IPS-15b (cell line): ENCODE results near the gene PKDREJ.

Experiments used
- H3K27me3 ChIP-seq: one replicate; pipeline ENCODE4 v1.6.1; 2013; ENCODE audit warnings: low read length; ENCODE audit not compliant: control insufficient read depth, insufficient read depth
- H3K36me3 ChIP-seq: one replicate; pipeline ENCODE4 v1.6.1; 2013; ENCODE audit warnings: low read length; ENCODE audit not compliant: control insufficient read depth, insufficient read depth
- H3K4me1 ChIP-seq: one replicate; pipeline ENCODE4 v1.6.1; 2013; ENCODE audit warnings: mild to moderate bottlenecking, low read length; ENCODE audit not compliant: control insufficient read depth, insufficient read depth
- H3K4me3 ChIP-seq: one replicate; pipeline ENCODE4 v1.5.1; 2013; ENCODE audit warnings: low read depth, low read length
- H3K9ac ChIP-seq: one replicate; pipeline ENCODE4 v1.6.1; 2013; ENCODE audit warnings: low read depth, mild to moderate bottlenecking, low read length
- H3K9me3 ChIP-seq: one replicate; pipeline ENCODE4 v1.6.1; 2013; ENCODE audit warnings: mild to moderate bottlenecking, low read length; ENCODE audit not compliant: control insufficient read depth, insufficient read depth

Gene PKDREJ

DNA sequence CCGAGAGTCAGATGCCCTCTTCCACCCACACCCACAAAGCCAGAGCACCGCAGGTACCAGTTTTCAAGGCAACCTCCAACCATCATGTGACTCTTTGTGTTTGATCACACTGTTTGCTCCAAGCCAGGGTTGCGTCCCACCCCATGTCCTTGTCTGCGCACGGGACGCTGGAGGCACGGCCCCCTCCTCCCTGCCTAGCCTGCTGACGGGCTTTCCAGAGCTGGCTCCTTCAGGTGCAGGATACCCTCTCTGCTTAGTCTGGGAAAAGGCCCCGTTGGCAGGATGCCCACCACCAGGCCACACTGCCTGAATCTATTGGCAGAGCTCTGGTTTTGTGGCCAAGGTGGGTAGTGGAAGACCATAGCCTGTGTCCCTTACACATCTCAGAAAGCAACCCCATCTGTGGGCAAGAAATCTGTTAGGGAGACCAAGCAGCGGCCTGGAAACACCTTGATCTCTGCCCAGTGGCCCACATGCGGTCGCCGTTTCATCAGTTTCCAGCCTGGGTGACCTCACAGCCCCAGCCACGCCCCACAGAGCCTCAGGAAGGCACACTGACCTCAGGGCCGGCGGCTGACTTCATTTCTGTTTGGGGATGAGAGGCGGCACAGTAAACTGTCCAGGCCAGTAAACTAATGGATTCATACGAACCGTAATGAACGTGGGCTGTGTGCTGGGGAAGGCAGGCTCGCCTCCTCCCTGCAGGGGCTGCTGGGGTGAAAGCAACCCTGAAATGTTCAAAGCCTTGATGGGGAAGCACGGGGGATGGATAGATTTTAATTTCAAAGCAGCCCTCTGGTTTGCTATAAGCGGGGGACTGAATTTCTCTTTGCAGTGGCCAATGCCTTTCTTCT is 38.9 kb downstream of the PKDREJ start:
- H3K9ac ChIP-seq, result no peak overlapping the region
- H3K4me1 ChIP-seq, result no peaks in the 10 kb centered on the region
- H3K4me3 ChIP-seq, result no peak overlapping the region
- H3K27me3 ChIP-seq, result no peaks in the 10 kb centered on the region
- H3K36me3 ChIP-seq, result peaks cover 6% of the 10 kb centered on the region
- H3K9me3 ChIP-seq, result no peaks in the 10 kb centered on the region

DNA sequence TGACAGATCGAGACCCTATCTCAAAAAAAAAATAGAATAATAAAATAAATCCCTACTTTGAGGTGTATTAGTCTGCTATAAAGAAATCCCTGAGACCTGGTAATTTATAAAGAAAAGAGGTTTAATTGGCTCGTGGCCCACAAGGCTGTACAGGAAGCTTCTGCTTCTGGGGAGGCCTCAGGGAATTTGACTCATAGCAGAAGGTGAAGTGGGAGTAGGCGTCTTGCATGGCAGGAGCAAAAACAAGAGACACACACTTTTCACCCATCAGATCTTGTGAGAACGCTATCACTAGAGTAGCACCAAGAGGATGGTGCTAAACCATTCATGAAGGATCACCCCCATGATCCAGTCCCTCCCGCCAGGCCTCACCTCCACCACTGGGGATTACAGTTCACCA is 42.2 kb downstream of the PKDREJ start:
- H3K9me3 ChIP-seq, result no peaks in the 10 kb centered on the region
- no peaks in the 10 kb centered on the region for H3K4me1 ChIP-seq
- H3K9ac ChIP-seq, result no peak overlapping the region
- H3K4me3 ChIP-seq, result no peak overlapping the region
- H3K36me3 ChIP-seq, result peaks cover 5% of the 10 kb centered on the region
- no peaks in the 10 kb centered on the region for H3K27me3 ChIP-seq

DNA sequence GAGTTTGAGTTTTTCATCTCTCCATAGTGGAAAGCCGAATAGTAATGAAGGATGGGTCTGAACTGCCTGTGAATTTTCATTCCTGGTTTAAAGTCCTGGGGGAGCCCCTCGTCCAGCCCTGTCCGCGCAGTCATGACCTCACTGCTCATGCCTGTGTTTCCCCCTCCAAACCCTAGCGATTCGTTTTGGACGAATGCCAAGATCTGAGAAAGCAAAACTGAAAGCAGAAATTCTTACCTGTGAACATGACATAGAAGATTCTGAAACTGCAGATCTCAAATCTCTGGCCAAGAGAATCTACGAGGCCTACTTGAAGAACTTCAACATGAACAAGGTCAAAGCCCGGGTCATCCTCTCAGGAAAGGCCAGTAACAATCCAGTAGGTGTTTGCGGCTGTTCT is 43.5 kb downstream of the PKDREJ start:
- Histone ChIP-seq H3K36me3 (no peaks in the 10 kb centered on the region), H3K9ac (no peak overlapping the region)

DNA sequence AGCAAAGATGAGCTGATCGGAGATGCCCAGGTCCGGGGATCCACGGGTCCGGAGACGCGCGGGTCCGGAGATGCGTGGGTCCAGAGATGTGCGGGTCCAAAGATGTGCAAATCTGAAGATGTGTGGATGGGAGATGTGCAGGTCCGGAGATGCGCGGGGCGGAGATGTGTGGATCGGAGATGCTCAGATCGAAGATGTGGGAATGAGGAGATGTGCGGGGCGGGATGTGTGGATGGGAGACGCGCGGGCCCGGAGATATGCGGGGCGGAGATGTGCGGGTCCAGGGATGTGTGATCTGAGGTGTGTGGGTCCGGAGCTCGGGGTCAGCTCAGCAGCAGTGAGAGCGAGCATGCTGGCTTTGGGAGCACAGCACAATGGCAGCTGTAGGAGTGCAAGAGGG is 48.5 kb downstream of the PKDREJ start:
- H3K36me3 ChIP-seq, result no peaks in the 10 kb centered on the region

More for the DNA sequence above, 43.5 kb downstream of the PKDREJ start:
- Histone ChIP-seq H3K9me3 (no peaks in the 10 kb centered on the region), H3K4me1 (no peaks in the 10 kb centered on the region), H3K27me3 (no peaks in the 10 kb centered on the region), H3K4me3 (no peak overlapping the region)

DNA sequence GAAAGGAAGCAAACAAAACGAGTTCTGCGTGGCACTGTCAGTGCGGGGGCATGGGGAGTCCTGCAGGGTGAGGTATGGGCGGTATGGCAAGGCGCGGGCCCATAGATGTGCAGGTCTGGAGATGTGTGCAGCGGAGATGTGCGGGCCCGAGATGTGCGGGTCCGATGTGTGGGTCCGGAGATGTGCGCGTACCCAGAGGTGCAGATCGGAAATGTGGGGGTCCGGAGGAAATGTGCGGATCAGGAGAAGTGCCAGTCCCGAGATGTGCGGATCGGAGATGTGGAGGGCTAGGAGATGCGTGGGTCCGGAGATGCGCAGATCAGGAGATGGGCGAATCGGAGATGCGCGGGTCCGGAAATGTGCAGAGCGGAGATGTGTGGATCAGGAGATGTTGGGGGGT is 49.0 kb downstream of the PKDREJ start:
- Histone ChIP-seq H3K27me3 (no peaks in the 10 kb centered on the region), H3K4me3 (no peak overlapping the region), H3K4me1 (no peaks in the 10 kb centered on the region), H3K9ac (no peak overlapping the region), H3K9me3 (no peaks in the 10 kb centered on the region), H3K36me3 (no peaks in the 10 kb centered on the region)

More for the DNA sequence above, 48.5 kb downstream of the PKDREJ start:
- Histone ChIP-seq H3K27me3 (no peaks in the 10 kb centered on the region), H3K4me3 (no peak overlapping the region), H3K4me1 (no peaks in the 10 kb centered on the region), H3K9ac (no peak overlapping the region), H3K9me3 (no peaks in the 10 kb centered on the region)

DNA sequence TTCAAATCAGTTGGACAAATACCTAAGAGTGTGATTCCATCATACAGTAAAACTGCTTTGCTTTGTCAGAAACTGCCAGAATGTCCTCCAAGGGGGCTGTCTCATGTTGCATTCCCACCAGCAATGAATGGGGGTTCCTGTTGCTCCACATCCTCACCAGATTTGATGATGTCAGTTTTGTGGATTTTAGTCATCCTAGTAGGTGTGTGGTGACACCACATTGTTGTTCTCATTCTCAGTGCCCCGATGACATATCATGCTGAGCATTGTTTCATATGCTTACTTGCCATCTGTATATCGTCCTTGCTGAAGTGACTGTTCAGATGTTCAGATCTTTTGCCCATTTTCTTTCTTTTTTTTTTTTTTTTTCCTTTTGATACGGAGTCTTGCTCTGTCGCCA is 50.1 kb downstream of the PKDREJ start:
- Histone ChIP-seq H3K9me3 (no peaks in the 10 kb centered on the region), H3K4me3 (no peak overlapping the region), H3K36me3 (no peaks in the 10 kb centered on the region), H3K9ac (no peak overlapping the region), H3K27me3 (no peaks in the 10 kb centered on the region), H3K4me1 (no peaks in the 10 kb centered on the region)

DNA sequence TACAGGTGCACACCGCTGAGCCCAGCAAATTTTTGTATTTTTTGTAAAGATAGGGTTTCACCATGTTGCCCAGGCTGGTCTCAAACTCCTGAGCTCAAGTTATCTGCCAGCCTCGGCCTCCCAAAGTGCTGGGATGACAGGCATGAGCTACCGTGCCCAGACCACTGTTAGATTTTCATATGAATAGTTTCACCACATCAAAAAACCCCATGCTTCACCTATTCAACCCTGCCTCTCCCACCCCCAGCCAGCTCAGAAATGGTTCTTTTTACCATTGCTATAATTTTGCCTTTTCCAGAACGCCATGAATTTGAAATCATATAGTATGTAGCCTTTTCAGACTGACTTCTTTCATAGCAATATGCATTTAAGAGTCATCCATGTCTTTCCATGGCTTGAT is 50.9 kb downstream of the PKDREJ start:
- H3K9ac ChIP-seq, result no peak overlapping the region
- H3K36me3 ChIP-seq, result no peaks in the 10 kb centered on the region
- no peaks in the 10 kb centered on the region for H3K9me3 ChIP-seq
- no peaks in the 10 kb centered on the region for H3K27me3 ChIP-seq
- no peaks in the 10 kb centered on the region for H3K4me1 ChIP-seq
- H3K4me3 ChIP-seq, result no peak overlapping the region

DNA sequence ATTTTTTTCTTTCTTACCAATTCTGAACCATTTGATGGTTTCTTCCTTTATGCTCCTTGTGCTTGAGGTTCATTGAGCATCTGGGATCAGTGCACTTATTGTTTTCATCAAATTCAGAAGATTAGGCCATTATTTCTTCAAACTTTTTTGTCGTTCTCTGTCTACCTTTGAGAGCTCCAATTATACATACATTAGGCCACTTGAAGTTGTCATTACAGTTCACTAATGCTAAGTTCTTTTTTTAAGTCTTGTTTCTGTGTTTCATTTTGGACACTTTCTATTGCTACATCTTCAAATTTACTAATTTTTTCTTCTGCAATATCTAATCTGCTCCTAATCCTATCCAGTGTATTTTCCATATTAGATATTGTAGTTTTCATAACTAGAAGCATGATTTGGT is 53.9 kb downstream of the PKDREJ start:
- H3K27me3 ChIP-seq, result no peaks in the 10 kb centered on the region
- H3K36me3 ChIP-seq, result no peaks in the 10 kb centered on the region
- H3K4me1 ChIP-seq, result no peaks in the 10 kb centered on the region
- no peak overlapping the region for H3K4me3 ChIP-seq
- no peaks in the 10 kb centered on the region for H3K9me3 ChIP-seq
- no peak overlapping the region for H3K9ac ChIP-seq
